Upper lobe of left lung (tissue), 4 donors: ENCODE measurements around the gene SIDT2.

Experiments
- EP300 ChIP-seq, 4 donors: sonication (generic); formaldehyde crosslinking; IDR thresholded peaks; one replicate each; pipeline ENCODE4 v1.5.1; 2017; ENCODE audit warnings: antibody characterized with exemption in 4 of 4, control low read depth in 2 of 4
- TF ChIP-seq, protein P1 (sequence below), 6 experiments: fragments of 450-650 bp in 4 of 6; fragments of 200-600 bp in 2 of 6; sonication (generic) in 2 of 6; IDR thresholded peaks; one replicate each; pipeline ENCODE4 v1.5.1; 2016 to 2019; ENCODE audit warnings: antibody characterized with exemption in 6 of 6

- TF ChIP-seq EP300 (IDR thresholded peaks at IDR 0.05): no peak
- TF ChIP-seq, protein P1, sequence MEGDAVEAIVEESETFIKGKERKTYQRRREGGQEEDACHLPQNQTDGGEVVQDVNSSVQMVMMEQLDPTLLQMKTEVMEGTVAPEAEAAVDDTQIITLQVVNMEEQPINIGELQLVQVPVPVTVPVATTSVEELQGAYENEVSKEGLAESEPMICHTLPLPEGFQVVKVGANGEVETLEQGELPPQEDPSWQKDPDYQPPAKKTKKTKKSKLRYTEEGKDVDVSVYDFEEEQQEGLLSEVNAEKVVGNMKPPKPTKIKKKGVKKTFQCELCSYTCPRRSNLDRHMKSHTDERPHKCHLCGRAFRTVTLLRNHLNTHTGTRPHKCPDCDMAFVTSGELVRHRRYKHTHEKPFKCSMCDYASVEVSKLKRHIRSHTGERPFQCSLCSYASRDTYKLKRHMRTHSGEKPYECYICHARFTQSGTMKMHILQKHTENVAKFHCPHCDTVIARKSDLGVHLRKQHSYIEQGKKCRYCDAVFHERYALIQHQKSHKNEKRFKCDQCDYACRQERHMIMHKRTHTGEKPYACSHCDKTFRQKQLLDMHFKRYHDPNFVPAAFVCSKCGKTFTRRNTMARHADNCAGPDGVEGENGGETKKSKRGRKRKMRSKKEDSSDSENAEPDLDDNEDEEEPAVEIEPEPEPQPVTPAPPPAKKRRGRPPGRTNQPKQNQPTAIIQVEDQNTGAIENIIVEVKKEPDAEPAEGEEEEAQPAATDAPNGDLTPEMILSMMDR (IDR thresholded peaks at IDR 0.05): no peak
Observed at GRCh38 chr11:117159892-117160291, 18.7 kb upstream of the SIDT2 start.
